GM10847 (cell line): ENCODE data around the gene GABBR2.

ENCODE experiments used
- POLR2A ChIP-seq: IDR thresholded peaks from 2 replicates; pipeline ENCODE4 v1.6.1; 2011; ENCODE audit not compliant: insufficient read length; ENCODE audit errors: extremely low read depth

The GABBR2 gene

GRCh38 chr9:98324801-98325200 is 383.9 kb downstream of the GABBR2 start:
- TF ChIP-seq POLR2A: no peak

- TF ChIP-seq POLR2A: no peak
Observed at GRCh38 chr9:98323831-98324135, 385.0 kb downstream of the GABBR2 start.

- no peak for TF ChIP-seq POLR2A
Observed at GRCh38 chr9:98323051-98323830, 385.5 kb downstream of the GABBR2 start.

GRCh38 chr9:98321269-98321668 is 387.5 kb downstream of the GABBR2 start:
- no peak for TF ChIP-seq POLR2A

- no peak for TF ChIP-seq POLR2A
Observed at GRCh38 chr9:98318834-98319478, 389.8 kb downstream of the GABBR2 start.

GRCh38 chr9:98318041-98318790 is 390.5 kb downstream of the GABBR2 start:
- TF ChIP-seq POLR2A: no peak

- TF ChIP-seq POLR2A: no peak
Observed at GRCh38 chr9:98317134-98317857, 391.4 kb downstream of the GABBR2 start.

- TF ChIP-seq POLR2A: no peak
Observed at GRCh38 chr9:98316445-98317133, 392.1 kb downstream of the GABBR2 start.

- TF ChIP-seq POLR2A: no peak
Observed at GRCh38 chr9:98315551-98316060, 393.1 kb downstream of the GABBR2 start.

GRCh38 chr9:98315067-98315453 is 393.7 kb downstream of the GABBR2 start:
- no peak for TF ChIP-seq POLR2A

- TF ChIP-seq POLR2A: no peak
Observed at GRCh38 chr9:98314381-98315066, 394.2 kb downstream of the GABBR2 start.

- no peak for TF ChIP-seq POLR2A
Observed at GRCh38 chr9:98312365-98312764, 396.4 kb downstream of the GABBR2 start.

GRCh38 chr9:98311541-98311940 is 397.2 kb downstream of the GABBR2 start:
- no peak for TF ChIP-seq POLR2A

GRCh38 chr9:98310752-98311392 is 397.9 kb downstream of the GABBR2 start:
- no peak for TF ChIP-seq POLR2A
